HG02884 (cell line): ENCODE measurements around the gene BCL2.
"Not testable (repeated sequence)": the region's sequence is repeated elsewhere in the genome, so short reads cannot be mapped to it uniquely, and the experiment has no call there.

Source experiments
- ATAC-seq: cut with Tn5 transposase; IDR thresholded peaks from one replicate; pipeline ENCODE4 v1.9.1; 2021; ENCODE audit warnings: mild to moderate bottlenecking, moderate library complexity; ENCODE audit not compliant: unreplicated experiment

Gene BCL2

DNA sequence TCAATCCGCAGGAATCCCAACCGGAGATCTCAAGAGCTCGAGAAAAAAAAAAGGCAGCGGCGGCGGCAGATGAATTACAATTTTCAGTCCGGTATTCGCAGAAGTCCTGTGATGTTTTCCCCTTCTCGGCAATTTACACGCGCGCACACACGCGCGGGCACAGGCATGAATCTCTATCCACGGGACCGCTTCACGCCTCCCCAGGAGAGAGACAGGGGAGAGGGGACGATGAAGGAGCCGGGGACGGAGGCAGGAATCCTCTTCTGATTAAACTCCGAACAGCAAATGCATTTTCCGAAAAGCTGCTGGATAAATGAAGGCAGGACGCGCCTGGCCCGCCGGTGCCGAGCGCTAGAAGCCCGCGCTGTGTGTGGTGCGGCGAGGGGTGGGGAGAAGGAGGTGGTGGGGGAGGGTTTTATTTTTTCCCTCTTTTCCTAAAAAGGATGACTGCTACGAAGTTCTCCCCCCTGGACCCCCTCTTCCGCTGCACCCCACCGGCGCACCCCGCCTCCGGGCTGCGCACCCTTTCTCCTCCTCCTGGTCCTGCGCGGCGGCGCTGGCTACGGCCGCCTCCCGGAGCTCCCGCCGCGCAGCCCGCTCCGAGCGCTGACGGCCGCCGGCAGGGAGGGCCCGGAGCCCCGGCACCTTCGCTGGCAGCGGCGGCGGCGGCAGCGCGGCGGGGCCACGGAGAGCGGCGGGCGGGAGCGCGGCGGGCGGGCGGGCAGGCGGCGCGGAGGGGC lies at the start of gene BCL2:
Gene BCL2 (minus strand): TSS at position 387 of the 740 bp plus-strand sequence.
- ATAC-seq: peak; percentile 8

DNA sequence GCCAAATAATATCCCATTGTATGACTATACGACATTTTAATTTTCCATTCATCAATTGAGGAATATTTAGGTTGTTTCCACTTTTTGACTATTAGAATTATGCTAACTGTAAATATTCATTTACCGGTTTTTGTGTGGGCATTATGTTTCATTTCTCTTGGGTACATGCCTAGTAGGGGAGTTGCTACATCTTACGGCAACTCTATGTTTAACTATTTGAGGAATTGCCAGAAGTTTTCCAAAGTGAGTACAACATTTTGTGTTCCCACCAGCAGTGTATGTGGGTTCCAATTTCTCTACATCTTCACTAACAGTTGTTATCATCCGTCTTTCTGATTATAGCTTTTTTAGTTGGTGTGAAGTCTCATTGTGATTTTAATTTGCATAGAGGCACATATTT lies 49.0 kb upstream of the BCL2 start:
- ATAC-seq: no peak

DNA sequence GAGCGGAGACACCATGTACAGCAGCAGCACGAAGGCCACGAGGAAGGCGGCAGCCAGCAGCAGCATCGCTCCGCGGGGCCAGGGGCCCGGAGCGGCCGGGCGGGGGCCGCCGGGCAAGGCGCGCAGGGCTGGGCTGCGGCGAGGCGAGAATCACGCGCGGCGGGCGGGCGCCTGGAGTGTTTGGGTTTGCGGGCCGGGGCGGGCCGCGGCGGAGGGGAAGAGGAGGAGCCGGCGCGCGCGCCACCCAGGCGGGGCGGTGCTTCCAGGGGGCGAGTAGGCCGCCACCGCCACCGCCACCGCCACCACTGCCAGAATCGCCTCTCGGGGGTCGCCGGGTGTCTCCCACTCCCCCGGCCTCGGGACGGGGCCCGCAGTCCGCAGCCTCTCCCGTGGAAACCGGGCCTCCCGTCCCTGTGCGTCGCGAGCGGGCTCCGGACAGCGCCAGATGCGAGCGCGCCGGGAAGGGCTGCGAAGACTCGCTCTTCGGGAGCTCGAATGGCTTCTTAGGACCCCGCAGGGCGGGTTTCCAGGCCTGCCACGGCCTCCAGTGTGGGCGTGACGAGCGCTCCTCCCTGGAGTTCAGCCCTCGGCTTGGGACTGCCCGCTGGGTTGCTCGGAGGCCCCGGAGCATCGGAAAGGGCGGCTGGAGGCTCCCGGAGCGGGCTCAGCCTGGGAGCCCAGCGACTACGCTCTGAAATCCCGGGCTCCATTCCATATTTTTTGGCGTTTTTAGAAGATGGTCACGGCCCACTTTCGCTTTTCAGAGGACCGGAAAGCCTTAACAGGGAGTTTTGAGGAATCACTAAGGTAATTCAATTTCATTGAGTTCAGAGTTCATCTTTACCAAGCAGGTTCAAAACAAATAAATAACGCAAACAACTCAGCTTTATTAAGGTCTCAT lies 47.7 kb upstream of the BCL2 start, which contains the start of gene KDSR:
Gene KDSR (minus strand): TSS at position 154 of the 901 bp plus-strand sequence. CDS start 88 bp downstream, at position 66.
- ATAC-seq: peak; percentile 82

DNA sequence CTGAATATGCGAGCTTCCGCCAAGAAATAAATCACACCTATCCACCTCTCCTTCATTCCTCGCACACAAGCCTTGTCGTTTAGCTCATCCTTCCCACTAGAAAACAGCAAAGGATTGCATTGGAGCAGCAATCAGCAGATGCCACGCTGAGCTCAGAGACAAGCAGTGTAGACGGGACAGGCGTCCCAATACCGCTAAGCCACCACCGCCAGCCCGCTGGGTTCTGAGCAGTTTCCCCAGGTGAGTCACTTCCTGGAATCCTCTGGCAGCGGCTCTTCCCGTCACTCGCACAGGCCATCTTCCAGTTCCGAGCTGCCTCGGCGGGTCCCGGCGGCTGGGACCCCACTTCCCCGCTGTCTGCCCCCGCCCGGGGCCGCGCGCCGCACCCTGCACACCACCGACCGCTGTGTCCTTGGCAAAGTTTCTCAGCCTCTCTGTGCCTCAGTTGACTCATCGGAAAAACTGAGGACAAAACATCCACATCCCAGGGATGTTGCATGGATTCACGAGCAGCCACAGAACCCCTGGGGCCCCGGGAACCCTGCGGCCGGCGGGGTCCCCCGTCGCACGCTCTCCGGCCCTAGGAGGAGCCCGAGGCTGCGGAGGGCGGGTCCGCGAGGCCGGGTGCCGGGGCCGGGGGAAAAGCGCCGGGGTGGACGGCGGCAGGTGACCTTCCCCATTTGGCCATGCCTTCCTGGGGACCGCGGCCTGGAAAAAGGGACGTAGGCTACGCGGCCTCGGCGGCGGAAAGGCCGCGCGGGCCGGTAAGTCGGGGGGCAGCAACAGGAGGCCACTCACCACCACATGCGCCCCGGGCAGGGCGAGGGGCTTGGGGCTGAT lies 46.9 kb upstream of the BCL2 start:
- ATAC-seq: peak; percentile 37

DNA sequence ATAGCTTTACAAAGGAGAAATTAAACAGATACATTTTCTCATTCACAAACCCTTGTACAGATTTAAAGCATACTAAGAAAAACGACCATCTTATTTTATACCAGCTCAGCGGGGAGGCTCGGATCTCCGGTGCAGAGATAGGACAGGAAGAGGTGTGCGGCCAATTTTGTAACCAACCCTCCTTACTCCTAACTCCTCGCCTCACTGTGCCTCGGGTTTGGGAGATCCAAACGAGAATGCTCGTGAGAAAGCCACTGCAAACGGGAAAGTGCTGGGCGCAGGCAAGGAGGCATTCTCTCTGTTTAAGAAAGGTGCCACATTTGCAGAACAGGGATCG lies 46.3 kb upstream of the BCL2 start:
- no peak for ATAC-seq

DNA sequence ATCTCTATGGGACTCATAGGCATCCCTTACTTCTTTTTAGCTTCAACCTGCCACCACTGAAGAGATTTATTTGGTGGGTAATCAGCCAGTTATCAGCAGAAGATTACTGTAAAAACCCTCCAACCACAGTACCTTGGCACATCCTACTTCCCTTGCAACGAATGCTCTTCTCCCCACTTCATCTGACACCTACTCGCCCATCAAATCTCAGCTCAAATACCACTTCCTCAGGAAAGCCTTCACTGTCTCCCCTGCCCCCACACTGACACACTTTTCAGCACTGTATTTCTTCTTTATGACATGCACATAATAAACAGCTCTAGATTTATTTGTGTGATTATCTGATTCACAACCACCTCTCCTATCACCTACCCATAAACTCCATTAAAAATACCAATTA lies 44.4 kb upstream of the BCL2 start:
- no peak for ATAC-seq

DNA sequence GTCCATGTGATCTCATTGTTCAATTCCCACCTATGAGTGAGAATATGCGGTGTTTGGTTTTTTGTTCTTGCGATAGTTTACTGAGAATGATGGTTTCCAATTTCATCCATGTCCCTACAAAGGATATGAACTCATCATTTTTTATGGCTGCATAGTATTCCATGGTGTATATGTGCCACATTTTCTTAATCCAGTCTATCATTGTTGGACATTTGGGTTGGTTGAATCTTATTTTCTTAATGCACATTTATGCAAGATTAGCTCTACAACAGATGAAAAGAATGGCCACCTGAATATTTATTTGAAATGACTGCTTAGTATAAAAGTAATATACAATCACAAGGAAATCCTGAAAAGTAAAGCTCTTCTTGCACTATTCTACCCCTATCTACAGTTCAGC lies 43.9 kb upstream of the BCL2 start:
- not testable (repeated sequence) for ATAC-seq

DNA sequence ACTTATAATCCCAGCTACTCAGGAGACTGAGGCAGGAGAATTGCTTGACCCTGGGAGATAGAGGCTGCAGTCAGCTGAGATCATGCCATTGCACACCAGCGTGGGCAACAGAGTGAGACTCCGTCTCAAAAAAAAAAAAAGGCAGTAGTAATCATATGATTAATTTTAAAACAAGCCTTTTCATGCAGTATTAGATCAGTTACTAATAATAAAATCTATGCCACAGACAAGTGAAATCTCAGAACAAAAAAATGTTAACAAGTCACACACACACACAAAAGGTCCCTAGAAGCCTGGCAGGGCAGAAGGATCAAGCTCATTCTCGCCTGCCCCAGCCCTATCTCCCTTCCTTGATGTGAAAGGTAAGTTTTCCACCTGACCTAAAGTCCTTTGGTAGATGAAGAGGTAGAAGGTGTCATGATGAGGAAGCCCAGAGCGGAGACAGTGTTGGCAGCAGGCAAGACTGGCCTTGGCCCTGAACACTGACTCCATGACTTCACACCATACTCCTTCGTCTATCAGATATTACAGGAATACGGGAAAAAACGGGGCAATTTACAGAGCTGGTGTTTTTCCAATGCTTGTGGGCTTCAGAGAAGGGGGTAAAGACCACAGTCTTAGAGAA lies 36.8 kb upstream of the BCL2 start:
- ATAC-seq: no peak

DNA sequence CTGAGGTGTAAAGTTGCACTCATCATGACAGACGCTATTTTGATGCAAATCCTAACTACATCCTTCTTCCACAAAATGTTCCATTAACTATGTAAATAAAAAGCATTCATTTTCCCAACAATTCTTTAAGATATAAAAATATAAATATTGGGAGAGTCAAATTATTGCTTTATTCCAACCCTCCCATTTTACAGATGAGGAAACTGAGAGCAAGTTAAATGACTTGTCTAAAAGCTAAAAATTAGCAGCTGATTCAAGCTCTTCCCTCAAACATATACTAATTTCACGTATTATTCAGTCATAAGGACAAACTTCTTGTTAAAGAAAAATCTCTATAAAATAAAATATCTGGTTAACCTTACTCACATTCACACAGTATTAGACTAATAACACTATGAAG lies 30.7 kb upstream of the BCL2 start:
- ATAC-seq: no peak

DNA sequence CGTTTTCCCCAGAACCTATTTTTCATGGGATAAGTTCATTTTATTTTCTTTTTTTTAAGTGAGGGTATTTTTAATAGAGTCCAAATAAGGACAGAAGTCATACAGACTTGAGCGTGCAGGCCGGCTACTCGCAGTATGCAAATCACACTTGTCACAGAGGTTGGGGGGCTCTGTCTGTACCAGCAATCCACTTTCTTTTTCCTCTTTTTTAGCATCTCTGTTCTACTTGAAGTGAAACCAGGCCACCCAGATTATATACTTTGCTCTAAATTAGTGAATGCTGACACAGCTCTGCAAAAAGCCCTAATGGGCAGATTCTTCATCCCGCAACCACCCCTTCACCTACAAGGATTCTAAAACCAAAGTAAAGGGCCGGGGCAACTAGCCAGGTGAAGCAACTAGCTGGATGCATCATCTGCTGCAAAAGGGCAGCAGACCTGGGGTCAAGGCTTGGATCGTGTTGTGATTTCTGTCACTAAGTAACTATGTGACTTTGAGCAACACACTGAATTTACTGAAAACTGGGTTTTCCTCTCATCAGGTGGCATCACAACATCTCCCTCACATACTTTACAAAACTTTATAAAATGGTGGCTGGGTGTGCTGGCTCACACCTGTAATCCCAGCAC lies 29.1 kb upstream of the BCL2 start:
- no peak for ATAC-seq

DNA sequence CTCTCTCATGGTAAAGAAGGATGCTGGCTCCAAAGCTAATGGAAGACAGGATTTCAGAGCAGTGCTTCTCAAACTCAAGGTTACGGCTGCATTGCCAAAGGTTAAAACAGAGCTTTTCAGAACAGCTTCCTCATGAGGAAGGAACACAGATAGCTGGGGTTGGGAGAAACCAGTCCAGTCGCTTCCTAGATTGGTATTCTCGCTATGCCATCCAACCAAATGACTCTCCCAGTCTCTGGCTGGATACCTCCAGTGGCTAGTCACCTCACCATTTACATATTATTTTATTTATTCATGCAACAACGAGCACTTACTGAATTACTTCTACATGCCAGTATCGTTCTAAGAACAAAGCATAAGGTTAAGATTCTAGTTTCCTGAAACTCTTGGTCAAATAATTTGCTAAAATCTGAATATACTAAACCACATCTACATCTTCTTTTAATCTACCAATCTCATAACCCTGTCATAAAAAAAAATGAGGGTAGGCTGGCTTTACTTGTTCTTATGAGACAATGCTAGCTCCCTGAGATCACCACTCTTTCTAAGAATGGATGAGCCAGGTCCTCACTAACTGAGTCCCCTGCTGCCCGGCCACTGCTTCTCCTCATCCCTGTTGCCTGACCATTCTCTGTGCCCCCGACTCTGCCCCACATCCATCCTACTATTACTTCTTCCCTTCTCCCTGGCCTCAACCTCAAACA lies 27.1 kb upstream of the BCL2 start:
- no peak for ATAC-seq

DNA sequence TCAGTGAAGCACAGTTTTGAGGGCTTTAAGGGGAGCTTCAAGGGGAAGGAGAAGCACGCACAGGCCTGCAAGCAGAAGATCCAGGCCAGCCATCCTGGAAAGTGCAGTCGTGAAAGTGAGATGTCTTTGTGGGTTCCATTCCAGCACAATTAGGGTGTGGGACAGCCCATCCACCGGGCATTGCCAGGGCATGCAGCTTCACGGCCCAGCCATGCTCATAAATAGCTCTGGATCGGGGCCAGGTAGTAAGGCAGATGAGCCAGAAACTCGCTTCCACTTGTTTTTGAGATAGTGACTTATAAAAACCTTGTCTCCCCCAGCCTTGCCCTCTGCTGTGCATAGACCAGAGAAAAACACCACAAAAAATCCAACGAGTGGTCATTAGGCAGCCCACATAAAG lies 26.5 kb upstream of the BCL2 start:
- ATAC-seq: no peak

DNA sequence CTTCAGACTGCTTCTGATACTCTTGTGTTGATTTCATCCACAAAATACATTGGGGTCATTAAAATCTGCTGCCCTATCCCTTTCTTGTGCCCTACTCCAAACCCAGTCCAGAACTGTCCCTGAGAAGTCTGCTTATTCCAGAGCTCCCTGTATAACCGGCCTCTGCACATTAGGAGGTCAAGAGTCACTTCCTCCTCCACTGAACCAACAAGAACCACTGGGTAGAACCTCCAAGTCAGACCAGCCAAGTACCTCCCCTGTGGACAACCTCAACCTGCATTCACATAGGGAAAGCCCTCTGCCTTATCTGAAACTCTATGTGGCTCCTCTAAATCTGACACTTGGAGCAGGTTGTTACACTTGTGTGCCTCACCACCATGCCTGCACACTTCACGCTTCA lies 25.3 kb upstream of the BCL2 start:
- ATAC-seq: no peak

DNA sequence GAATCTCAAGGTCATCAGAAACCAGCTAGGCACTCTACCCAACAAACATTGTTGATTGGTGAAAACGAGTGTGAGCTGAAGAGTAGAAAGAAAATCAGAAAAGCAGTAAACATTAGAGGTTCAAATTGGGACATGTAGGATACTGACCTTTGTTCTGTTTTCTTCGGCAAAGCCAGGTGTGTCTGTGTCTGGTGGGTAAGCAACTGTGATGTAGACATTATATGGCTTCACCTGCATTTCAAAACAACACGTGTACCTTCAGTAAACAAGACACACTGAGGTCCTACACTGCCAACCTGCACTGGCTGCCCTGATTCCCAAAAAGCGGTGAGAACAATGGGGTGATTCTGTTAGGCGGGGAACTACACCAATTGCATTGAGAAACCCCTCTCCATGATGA lies 24.7 kb upstream of the BCL2 start:
- ATAC-seq: no peak

DNA sequence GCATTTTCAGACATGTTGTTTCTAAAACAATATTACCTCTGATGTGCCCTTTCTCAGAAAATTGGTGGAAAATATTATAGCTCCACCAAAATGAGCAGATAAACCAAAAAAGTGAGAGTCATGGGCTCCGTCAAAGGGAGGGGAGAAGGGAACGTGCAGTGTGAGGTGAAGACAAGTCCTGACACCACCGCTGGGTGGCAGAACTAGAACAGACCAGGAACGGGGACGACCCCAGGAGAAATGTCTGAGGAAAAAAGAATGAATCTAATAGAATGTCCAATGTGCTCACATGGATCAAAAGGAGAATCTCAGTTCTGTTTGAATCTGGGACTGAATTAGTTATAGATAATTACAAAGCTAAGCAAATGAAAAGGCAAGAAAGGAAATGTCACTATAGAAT lies 22.6 kb upstream of the BCL2 start:
- ATAC-seq: peak; percentile 76

DNA sequence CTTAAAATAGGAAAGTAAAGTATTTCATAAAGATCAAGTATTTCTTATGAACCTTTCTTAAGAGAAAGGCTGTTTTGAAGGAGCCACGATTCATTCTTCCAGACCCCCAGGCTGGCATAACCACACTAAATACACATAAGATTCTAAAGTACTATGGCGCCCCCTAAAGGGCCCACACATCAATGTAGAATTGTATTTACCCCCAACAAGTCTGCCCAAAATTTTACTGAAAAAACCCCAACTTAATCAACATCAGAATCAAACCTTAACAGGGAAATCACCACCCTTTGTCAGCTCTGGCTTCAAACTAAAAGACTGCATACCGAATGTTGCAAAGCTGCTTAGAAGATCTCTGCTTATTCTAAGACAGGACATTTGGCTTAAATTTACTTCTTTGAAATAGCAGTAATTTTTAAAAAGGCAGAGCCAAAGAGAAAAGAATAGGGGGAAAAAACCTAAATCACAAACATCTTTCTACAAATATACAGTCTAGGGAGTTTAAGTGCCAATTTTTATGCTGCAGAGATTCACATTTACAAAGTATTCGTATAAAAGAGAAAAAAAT lies 20.4 kb upstream of the BCL2 start:
- ATAC-seq: no peak

DNA sequence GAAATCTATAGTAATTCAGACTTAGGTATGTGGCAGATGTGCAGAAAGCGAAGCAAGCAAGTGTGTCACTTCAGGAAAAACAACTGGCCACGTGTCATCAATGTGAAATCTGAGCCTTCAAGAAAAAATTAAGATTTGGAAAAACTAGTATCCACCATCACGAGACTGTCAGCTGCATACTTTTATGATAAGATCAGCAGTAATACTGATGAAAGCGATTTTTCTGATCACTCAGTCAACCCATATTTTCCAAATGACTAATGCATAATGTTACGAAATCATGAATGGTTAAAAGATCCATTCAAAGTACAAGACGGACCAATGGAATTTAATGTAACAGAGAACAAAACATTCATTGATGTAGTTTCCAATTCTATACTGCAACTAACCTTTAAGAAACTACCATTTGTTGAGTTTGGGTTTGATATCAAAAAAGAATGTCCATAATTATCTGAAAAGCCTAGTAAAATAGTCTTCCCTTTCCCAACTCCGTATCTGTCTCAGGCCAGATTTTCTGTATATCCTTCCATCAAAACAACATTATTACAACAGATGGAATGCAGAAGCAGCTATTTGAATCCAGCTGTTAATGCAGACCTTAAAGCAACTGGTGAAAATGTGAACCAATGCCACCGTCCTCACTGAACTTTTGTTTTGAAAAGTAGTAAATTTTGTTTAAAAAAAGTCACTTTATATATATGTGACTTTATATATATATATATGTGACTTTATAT lies 17.0 kb upstream of the BCL2 start:
- ATAC-seq: no peak

DNA sequence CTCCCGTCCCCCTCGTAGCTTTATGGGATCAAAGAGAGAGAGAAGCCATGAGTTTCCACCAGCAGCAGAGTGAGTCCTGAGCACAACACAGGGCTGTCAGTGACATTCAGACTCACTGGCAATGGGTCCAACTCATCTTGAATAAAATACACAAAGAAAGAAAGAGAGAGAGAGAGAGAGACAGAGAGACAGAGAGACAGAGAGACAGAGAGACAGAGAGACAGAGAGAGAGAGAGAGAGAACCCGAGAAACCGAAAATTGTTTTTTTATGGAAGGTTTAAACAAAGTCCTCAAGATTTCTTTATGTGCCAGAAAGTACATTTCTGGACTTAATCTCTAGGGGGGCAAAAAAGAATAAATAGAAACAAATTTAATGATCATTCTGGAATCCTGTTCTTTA lies 11.5 kb upstream of the BCL2 start:
- ATAC-seq: no peak
